Measurements from ENCODE around the gene RBMS1. TPM values are rescaled to one million over a fixed set of nuclear protein-coding genes. Genes with fewer than 3 reads are reported as not detected.

RBMS1 gene
- total RNA-seq, 2 donors from 2014 or later, result 18.8 to 22.8 TPM

GRCh38 chr2:160321006-160321405 lies 172.6 kb downstream of the RBMS1 start:
- WGBS, result 70% methylated on average over 2 of the region's 2 CpGs
- Histone ChIP-seq H3K27ac (no peak overlapping the region), H3K4me1 (replicated peaks) (no peaks in the 10 kb centered on the region)

GRCh38 chr2:160319700-160320099 lies 173.9 kb downstream of the RBMS1 start:
- H3K9me3 ChIP-seq, result no peaks in the 10 kb centered on the region
- H3K4me3 ChIP-seq, result no peak overlapping the region
- no peak overlapping the region for H3K27ac ChIP-seq
- H3K4me1 ChIP-seq (replicated peaks), result no peaks in the 10 kb centered on the region
- intact Hi-C loops (cut with DNase I), result loop anchor here (5.0 kb wide), 1 partner anchor 673 kb away; no protein-coding TSS in a partner anchor
- no peak for DNase-seq (ENCODE audit: low spot score)
- no peaks in the 10 kb centered on the region for H3K36me3 ChIP-seq
- TF ChIP-seq CTCF (IDR thresholded peaks at IDR 0.05), result no peak
- no peak for TF ChIP-seq POLR2AphosphoS5 (IDR thresholded peaks at IDR 0.05)
- TF ChIP-seq POLR2A (IDR thresholded peaks at IDR 0.05), result no peak
- H3K27me3 ChIP-seq (replicated peaks; ENCODE audit: insufficient read depth), result no peaks in the 10 kb centered on the region

More at GRCh38 chr2:160321006-160321405, 172.6 kb downstream of the RBMS1 start:
- Histone ChIP-seq H3K27me3 (replicated peaks; ENCODE audit: insufficient read depth) (no peaks in the 10 kb centered on the region), H3K4me3 (no peak overlapping the region), H3K9me3 (no peaks in the 10 kb centered on the region), H3K36me3 (no peaks in the 10 kb centered on the region)
- DNase-seq (ENCODE audit: low spot score), result no peak
- intact Hi-C loops (cut with DNase I), result no loop called here
- TF ChIP-seq CTCF (IDR thresholded peaks at IDR 0.05), result no peak
- TF ChIP-seq POLR2A (IDR thresholded peaks at IDR 0.05), result no peak
- no peak for TF ChIP-seq POLR2AphosphoS5 (IDR thresholded peaks at IDR 0.05)

GRCh38 chr2:160318218-160318617 lies 175.4 kb downstream of the RBMS1 start:
- H3K27ac ChIP-seq, result no peak overlapping the region
- H3K36me3 ChIP-seq, result no peaks in the 10 kb centered on the region
- H3K9me3 ChIP-seq, result no peaks in the 10 kb centered on the region
- H3K27me3 ChIP-seq (replicated peaks; ENCODE audit: insufficient read depth), result no peaks in the 10 kb centered on the region
- H3K4me1 ChIP-seq (replicated peaks), result no peaks in the 10 kb centered on the region
- no peak for TF ChIP-seq CTCF (IDR thresholded peaks at IDR 0.05)
- TF ChIP-seq POLR2A (IDR thresholded peaks at IDR 0.05), result no peak
- no peak for TF ChIP-seq POLR2AphosphoS5 (IDR thresholded peaks at IDR 0.05)
- intact Hi-C loops (cut with DNase I), result loop anchor here (5.0 kb wide), 1 partner anchor 674 kb away; no protein-coding TSS in a partner anchor
- no peak for DNase-seq (ENCODE audit: low spot score)
- H3K4me3 ChIP-seq, result no peak overlapping the region

- no peaks in the 10 kb centered on the region for H3K9me3 ChIP-seq
- H3K27ac ChIP-seq, result no peak overlapping the region
- H3K4me3 ChIP-seq, result no peak overlapping the region
- TF ChIP-seq POLR2AphosphoS5 (IDR thresholded peaks at IDR 0.05) (no peak), POLR2A (IDR thresholded peaks at IDR 0.05) (no peak), CTCF (IDR thresholded peaks at IDR 0.05) (no peak)
- H3K27me3 ChIP-seq (replicated peaks; ENCODE audit: insufficient read depth), result no peaks in the 10 kb centered on the region
- 59% methylated on average over 7 of the region's 7 CpGs for WGBS
- no peak for DNase-seq (ENCODE audit: low spot score)
- H3K4me1 ChIP-seq (replicated peaks), result no peaks in the 10 kb centered on the region
- intact Hi-C loops (cut with DNase I), result loop anchor here (5.0 kb wide), 1 partner anchor 675 kb away; no protein-coding TSS in a partner anchor
- H3K36me3 ChIP-seq, result no peaks in the 10 kb centered on the region
These were observed 176.2 kb downstream of the RBMS1 start for GRCh38 chr2:160317181-160318099.
